ENCODE data around the gene CEP41.

CEP41 gene, protein sequence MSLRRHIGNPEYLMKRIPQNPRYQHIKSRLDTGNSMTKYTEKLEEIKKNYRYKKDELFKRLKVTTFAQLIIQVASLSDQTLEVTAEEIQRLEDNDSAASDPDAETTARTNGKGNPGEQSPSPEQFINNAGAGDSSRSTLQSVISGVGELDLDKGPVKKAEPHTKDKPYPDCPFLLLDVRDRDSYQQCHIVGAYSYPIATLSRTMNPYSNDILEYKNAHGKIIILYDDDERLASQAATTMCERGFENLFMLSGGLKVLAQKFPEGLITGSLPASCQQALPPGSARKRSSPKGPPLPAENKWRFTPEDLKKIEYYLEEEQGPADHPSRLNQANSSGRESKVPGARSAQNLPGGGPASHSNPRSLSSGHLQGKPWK

DNA sequence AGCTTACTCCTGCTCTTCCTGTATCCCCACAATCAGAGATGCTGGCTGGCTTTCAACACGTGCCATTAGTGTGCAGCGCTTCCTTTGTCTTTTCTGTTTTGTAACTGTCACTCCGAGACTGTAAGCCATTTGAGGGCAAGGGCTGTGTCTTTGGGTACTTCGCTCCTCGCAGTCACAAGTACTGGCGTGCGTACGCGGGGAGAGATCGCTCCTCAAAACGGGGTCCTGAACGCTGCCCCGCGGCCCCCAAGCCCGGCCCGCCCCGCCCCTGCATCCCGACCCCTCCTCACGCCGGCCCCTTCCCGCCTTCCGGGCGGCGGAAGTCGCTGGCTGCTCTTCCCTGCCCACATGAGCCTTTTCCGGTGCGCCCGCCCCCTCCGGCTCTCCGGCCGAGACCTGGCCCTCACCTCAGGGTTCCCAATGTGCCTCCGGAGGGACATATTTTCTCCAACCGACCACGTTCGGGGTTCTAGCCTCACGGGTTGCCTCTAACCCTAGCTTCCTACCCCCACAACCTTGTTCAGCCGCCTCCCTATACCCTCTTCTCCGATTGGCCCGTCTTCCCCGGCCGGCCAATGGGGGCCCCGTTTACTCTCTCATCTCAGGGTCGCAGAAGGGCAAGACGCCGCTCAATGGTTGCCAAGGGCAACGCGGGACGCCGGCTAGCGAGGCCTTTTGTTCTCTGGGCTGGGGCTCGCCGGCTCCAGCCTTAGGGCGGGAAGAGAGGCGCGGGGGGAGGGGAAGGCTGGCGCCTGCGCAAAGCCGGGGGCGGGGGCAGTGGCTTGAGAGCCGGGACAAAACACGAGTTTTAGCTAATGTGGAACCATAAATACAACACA lies at the start of gene CEP41:
Gene CEP41 (minus strand): TSS at position 490 of the 839 bp plus-strand sequence. CDS start 50 bp downstream, at position 440.
- peak; percentile 90 for DNase-seq (ENCODE audit: low read depth)

DNA sequence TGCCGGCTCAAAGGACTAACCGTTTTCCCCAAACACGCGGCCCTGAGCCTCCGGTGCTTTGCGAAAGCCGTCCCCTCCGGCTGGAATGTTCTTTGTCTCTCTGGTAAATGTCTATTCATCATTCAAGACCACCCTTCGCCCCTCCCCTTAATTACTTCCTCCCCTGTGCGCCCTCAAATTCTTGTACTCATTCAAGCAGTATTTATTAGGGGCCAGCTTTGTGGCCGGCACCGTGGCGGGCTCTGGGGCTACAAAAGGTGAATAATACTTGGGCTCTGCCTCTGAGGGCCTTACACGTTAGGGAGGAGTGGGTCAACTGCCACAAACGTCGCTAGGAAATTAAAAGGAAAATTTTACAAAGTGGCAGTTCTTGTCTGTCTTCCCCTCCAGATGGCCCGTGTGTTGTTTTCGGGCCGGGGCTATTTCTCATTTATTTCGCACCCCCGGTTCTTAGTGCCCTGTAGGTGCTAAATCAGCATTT lies 49.5 kb upstream of the CEP41 start:
- DNase-seq (ENCODE audit: low read depth): no peak

DNA sequence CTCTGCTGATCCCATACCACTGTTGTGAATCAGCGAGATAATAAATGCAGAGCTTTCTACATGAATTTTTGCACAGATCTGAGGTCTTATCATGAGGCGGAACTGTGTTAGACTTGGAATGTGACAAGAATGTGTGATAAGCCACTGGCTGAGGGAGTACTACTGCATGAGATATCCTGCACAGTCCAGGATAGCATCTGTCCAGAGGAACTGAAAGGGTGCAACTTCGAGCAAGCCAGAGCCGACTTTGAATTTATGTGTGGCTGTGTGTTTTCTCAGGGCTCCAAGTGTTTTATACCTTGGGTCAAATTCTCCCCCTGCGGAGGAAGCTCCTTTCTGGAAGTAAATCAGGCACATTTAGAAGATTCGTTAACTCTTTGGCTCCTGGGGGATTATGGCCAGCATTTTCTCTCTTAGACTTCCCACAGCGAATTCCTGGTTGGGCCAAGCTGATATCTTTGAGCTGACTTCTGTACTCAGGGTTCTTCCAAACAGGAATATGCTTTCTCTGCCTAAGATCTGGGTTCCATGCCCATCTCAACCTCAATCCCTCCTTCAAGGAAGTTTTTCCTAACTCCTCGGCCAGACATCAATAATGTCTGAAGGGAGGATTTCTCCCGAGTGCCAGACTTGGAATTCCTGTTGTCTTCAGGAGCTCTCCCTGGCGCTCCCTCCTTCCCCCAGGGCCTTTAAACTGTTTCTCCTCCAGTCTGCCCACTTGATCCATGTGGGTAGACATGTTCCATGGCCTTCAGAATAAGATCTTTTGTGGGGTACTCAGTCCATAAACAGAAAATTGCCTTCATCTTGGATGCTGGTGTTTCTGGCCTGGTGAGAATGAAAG lies 48.5 kb upstream of the CEP41 start:
- no peak for DNase-seq (ENCODE audit: low read depth)

DNA sequence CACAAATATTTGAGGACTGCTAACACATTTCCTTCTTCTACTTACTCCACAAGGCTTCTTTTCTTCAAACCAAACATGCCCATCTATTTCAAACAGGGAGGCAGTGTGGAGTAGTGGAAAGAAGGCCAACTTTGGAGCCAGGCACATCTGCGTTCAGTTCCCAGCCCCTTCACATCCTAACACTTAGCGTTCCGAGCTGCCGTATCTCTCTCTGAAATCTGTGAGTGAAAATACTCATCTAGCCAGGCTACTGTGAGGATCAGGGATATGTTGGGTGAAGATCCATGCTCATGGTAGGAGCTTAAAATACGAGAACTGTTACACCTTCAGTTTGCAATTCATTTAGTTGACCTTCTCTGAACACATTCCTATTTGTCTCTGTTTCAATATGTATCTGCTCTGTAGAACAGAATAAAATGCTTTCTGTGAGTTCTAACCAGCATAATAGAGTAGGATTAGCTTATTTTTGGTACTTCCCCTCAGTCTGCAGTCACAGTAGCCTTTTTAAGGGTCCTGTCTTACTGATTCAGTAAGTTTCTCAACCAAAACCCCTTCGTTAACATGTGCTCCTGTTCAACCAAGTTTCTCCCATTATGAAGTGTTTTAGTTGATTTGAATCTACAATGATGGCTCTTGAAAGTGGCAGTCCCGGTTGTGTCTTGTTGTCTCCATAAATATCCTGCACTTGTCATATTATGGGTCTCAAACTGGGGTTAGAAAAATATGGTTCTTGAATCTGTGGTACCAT lies 47.8 kb upstream of the CEP41 start:
- no peak for DNase-seq (ENCODE audit: low read depth)

DNA sequence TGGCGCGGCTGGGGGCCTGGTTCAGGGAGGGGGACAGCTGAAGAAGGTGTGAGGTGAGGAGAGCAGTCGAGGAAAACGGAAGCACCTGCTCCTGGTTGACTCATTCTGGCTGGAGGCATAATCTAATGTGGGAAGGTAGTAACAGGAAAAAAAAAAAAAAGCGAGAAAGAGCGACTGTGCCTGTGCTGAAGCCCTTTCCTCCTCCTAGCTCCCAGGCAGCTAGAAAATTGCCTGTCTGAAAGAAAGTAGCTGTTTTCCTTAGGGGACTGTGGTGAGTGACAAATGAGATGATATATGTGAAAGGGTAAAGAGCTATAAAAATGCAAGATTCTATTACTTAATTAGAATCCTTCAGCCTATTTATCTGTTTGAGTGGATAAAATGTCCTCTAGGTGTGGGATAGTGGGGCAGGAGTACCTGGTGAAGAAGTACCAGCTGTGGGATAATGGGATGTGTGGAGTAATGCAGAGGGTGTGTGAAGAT lies 46.2 kb upstream of the CEP41 start:
- DNase-seq (ENCODE audit: low read depth): no peak

DNA sequence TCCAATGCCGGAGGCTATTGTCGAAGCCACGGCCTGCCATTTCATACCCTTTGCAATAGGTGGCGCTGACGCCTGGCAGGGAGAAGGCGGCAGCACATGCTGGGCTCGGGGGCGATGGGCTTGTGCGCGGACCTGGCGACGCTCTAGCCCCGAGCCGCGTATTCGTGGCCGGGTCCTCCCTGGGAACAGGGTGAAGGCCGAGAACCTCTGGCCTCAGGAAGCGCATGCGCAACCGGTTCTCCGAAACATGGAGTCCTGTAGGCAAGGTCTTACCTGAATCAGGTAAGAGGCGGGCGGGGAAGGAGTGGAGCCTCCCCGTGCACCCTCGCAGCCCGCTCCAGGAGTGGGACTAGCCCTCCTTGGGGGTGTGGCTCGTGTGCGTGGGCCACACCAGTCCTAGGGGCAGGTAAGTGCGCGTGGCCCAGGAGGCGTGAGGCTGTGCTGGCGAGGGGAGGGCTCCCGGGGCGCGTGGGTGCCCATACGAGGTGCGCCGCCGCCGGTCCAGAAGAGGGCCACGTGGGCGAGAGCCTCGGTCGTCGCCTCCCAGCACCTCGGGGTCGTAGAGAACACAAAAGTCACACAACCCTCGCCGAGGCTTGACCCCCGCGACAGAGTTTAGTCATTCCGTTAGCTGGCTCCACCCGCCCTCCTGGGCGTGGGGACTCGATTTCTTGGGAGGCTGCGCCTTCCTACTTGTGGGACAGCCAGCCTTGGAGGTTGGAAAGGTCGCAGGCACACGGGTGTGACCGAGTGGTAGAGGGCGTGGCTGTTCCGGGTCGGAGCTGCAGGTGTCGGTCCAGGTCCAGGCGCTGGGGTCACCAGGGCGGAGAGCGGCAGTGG lies 45.5 kb upstream of the CEP41 start:
- DNase-seq (ENCODE audit: low read depth): no peak

DNA sequence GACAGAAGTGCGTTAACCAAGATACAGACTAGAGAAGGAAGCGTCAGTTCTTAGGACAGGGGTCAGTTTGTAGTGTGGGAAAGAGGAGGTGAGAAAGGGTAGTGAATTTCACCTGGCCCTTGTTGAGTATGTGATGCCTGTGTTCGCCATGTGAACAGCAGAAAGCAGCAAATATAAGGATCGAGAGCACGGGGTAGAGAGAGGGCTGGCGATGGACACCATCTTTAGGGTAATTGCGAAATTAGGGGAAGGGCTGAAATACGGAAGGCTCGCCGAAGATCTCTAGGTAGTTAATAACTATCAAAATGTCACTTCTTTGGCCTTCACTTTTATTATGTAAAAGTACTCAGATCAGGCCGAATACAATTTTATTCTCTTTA lies 44.9 kb upstream of the CEP41 start:
- no peak for DNase-seq (ENCODE audit: low read depth)

DNA sequence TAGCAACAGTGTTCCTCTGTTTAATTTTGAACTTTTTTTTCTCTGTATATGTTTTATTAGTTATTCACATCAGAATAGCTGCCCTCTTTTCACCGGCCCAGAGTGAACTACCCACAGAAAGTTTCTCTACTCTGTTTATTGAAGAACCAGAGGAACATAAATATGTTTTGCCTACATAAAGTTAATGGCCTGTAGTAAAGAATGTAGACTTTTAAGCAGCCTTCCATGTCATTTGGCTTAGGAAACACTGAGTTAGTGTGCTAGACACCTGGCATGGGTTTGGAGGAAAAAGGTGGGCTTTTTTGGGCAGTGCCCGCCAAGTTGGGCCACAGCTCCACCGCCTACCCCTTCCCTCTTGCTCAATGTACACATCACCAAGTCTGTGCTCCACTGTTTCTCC lies 42.2 kb upstream of the CEP41 start:
- DNase-seq (ENCODE audit: low read depth): no peak

DNA sequence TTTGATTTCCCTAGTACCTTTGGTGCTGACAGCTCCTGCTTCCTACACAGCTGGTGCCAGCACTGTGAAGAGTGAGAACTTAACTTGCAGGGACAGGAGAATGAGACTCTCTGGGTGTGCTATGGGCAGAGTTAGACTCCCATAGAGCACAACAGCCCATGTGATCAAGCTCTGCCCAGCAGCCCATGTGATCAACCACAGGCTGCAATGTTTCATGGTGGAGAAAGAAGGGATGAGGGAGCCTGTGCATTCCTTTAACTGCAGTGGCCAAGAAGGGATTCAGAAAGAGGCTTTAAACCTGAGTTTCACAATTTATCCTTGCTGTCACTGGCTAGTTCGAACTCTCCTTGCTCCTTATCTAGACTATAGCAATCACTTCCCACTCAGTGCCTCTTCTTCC lies 41.1 kb upstream of the CEP41 start:
- DNase-seq (ENCODE audit: low read depth): no peak

DNA sequence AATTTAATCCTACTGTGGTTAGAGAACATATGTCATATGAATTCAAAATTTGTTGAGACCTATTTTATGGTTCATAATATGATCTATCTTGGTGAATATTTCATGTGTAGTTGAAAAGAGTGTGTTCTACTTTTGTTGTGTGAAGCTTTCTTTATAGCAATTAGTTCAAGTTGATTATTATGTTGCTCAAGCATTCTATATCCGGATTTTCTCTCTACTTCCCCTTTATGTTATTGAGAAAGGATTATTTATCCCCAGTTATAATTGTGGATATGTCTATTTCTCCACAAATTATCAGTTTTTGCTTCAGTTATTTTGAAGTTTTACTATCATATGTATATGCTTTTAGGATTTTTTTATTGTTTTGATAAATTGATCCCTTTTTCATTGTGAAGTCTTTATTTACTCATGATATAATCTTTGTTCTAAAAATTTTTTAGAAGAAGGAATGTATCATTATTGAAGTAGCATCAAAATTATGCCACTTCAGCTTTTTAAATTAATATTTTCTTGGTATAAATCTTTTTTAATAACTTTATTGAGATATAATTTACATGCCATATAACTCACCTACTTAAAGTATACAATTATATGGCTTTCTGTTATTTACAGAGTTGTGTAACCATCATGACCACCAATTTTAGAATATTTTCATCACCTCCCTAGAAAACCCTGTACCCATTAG lies 39.0 kb upstream of the CEP41 start:
- no peak for DNase-seq (ENCODE audit: low read depth)

DNA sequence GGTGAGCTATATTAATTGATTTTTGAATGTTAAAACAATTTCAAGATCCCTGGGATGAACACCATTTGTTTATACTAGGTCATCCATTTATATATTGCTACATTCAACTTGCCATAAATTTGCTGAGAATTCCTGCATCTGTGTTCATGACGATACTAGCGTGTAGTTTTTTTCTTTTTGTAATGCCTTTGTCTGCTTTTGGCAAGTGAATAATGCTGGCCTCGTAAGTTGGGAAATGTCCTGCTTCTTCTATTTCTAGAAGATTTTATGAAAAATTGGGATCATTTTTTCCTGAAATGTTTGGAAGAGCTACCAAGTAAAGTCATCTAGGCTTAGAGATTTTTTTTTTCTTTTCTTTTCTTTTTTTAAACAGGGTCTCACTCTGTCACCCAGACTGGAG lies 38.2 kb upstream of the CEP41 start:
- DNase-seq (ENCODE audit: low read depth): no peak

DNA sequence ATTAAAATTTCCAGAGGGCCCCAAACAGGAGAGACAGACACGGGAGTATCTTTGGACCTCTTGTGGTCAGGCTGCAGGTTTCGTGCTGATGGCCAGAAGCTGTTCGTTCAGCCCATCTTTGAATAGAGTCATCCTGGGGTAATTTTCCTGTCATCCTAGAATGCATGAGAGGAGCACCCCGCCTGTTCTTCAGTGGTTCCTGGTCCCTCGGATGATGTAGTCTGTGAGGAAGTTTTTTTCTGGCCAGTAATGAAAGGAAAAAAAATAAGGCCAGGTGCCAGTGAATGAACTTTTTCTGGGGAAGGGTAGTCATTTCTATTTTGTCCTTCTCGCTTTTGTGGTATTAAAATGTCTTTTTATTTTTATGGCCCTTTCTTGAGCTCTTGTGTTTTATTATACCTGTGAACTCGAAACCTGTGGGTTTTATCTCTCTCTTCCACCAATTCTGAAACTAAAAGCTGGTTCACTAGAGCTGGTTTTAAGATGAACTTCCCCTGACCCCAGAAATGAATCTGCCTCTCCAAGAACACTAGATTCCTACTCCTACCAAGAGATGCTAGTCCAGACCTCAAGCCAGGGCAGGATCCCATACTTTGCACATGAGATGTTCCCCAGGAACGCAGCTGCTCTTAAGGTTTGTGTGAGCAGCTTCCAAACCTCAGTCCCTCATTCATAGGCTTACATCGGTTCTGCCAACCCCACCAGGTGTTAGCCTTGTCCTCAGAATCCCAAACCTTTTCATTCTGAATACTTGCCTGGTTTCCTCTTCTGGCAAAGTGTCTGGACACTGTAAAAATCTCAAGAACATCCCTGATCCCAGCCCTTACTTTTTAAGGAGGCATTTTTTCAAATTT lies 35.7 kb upstream of the CEP41 start:
- no peak for DNase-seq (ENCODE audit: low read depth)

DNA sequence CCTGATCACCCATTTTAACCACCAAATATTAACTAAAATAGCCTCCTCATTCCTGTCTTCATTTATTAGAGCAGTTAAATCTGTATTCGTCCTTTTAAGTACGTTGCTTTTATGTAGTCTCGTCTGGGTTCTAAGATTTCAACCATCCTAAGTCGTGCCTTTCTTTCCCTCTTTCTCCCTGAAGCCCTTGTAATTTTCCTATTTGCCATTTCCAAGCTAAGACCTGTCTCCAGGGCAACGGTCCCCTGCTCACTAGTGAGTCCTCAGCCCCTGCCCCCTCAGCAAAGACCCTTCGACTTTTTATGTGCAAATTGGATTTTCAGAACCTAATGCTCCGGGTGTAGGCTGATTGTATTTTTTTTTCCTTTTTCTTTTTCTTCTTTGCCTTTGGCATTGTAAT lies 35.0 kb upstream of the CEP41 start:
- no peak for DNase-seq (ENCODE audit: low read depth)

DNA sequence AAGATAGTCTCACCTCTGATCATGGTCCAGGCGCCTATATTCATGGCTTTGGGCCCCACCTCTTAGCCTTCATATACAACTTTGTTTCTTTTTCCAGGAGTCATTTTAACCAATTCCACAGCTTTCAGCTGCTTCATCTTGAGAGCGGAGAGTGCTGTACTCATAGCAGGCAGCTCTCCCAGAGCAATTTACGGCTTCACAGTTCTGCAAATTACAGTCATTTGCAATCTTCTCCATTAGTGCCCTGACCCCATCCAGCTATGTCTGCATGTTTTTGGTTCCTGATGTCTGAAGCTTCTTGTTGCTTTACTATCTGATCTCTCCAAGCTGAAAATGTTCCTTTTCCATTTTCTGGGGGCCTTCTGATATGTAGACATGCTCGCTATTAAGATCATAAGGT lies 33.1 kb upstream of the CEP41 start:
- no peak for DNase-seq (ENCODE audit: low read depth)

DNA sequence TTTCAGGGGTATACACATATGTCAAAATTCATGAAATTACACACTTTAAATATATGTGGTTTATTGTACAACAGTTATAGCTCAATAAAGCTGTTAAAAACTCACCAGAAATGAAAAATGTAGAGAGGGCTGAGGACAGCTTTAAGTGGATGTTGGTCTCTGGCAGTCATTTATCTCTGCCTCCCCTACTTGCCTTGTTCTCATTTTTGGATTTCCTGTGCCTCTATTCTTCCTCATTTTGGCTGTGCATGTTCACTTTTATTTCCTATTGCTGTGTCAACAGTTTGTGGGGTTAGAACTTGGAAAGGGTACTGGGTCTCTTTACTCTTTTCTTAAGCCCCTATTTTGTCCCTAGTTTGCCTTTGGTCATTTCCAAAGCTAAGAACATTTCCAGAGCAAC lies 32.5 kb upstream of the CEP41 start:
- DNase-seq (ENCODE audit: low read depth): no peak

DNA sequence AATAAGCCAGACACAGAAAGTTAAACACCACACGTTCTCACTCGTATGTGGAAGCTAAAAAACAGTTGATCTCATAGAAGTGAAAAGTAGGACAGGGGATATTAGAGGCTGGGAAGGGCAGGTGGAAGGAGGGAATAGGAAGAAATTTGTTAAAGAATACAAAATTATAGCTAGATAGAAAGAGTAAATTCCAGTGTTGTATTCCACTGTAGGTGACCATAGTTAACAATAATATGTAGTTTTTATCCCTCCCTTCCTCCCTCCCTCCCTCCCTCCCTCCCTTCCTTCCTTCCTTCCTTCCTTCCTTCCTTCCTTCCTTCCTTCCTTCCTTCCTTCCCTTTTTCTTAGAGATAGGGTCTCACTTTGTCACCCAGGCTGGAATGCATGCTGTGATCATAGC lies 31.2 kb upstream of the CEP41 start:
- DNase-seq (ENCODE audit: low read depth): no peak

DNA sequence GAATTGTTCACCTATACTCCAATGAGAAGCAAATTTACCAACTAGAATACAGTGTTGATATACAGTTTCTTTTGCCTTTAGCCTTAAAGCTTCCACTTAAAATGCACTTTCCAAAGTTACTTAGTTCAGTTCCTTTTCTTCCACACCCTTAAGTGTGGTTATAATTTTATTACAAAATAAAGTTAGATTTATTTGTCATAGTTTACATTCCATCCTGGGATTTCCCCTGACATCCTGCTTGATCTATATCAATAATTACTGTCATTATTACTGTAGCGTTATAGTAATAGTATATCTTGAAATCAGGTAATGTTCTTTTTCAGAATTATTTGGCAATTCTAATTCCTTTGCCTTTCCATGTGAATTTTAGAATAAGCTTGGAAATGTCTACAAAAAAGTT lies 27.8 kb upstream of the CEP41 start:
- no peak for DNase-seq (ENCODE audit: low read depth)

DNA sequence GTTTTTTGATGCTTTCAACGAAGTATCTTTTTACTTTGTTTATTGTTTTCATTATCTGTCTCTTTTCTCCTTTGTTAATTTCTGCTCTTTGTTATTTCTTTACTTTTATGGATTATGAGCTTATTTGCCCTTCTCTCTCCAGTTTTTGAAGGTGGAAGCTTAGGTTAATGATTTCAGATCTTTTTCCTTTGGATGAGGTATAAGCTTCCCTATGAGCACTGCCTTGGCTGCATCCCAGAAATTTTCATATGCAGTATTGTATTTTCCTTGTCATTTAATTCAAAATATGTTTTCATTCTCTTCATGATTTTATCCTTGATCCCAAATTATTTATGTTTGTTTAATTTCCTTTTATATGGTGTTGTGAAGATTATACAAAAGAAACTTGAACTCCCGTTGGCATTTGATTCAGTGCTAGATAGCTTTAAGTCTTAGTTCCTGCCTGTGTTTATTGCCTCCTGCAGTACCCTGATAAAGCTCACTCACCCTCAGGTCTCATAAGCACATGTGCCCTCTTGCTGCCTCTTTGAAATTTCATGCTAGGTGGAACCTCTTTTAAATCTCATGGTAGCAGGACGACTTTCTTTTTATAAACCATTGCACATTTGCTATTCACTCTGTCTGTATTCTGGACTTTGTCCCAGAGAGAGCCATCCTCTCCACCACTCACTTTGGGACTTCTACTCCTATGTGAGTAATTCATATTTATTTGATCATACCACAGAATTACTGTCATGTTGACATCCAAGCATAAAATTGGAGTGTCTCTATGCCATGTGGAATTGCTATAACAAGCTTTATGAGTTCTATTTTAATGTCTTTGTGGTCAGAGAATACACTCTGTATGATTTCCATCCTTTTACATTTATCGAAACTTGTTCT lies 23.0 kb upstream of the CEP41 start:
- no peak for DNase-seq (ENCODE audit: low read depth)

Data from stimulated activated CD8-positive, alpha-beta memory T cell treated with anti-CD3 and anti-CD28 coated beads, Interleukin-7, amount 100 ng/mL, for 24 hours (primary cell).